ENCODE results near the gene ALDOB.

The ALDOB gene

GRCh38 chr9:101376111-101376848 lies 59.3 kb downstream of the ALDOB start:
- TF ChIP-seq REST (IDR thresholded peaks at IDR 0.05; ENCODE audit: insufficient read depth in 1 of 2, low read depth in 2 of 2, low read length in 2 of 2) (no peak), FOXP2 (optimal IDR thresholded peaks at IDR 0.05; ENCODE audit: borderline replicate concordance, extremely low read depth, extremely low read length, insufficient read depth) (no peak), TAF1 (IDR thresholded peaks at IDR 0.05; ENCODE audit: borderline replicate concordance, insufficient read depth, low read length) (no peak), POLR2AphosphoS5 (IDR thresholded peaks at IDR 0.05; ENCODE audit: low read depth, low read length) (no peak), SIN3A (IDR thresholded peaks at IDR 0.05; ENCODE audit: borderline replicate concordance, insufficient read depth, low read length) (no peak)

DNA sequence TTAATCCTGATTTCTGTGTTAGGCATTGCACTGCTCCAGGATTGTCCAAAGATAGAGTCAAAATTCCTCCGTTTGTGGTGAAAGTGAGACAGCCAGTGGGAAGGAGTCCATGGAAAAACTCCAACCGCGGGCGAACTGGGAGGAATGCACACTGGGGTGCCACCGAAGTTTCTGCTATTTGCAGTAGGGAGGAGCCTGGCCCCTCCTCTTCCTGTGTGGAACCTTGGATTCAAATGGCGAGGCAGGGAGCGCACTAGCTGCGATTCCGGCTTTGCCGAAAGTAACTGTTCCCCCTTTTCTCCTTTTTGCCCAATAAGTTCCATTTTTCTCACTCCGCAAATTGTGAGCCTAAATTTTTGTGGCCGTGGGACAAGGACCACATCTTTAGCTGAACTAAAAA lies 60.0 kb downstream of the ALDOB start:
- TF ChIP-seq FOXP2 (optimal IDR thresholded peaks at IDR 0.05; ENCODE audit: borderline replicate concordance, extremely low read depth, extremely low read length, insufficient read depth), result no peak
- TF ChIP-seq SIN3A (IDR thresholded peaks at IDR 0.05; ENCODE audit: borderline replicate concordance, insufficient read depth, low read length), result no peak
- TF ChIP-seq POLR2AphosphoS5 (IDR thresholded peaks at IDR 0.05; ENCODE audit: low read depth, low read length), result no peak
- no peak for TF ChIP-seq TAF1 (IDR thresholded peaks at IDR 0.05; ENCODE audit: borderline replicate concordance, insufficient read depth, low read length)
- TF ChIP-seq REST (IDR thresholded peaks at IDR 0.05; ENCODE audit: insufficient read depth in 1 of 2, low read depth in 2 of 2, low read length in 2 of 2), result no peak

GRCh38 chr9:101372327-101373118 lies 63.1 kb downstream of the ALDOB start:
- TF ChIP-seq POLR2AphosphoS5 (IDR thresholded peaks at IDR 0.05; ENCODE audit: low read depth, low read length), result no peak
- TF ChIP-seq SIN3A (IDR thresholded peaks at IDR 0.05; ENCODE audit: borderline replicate concordance, insufficient read depth, low read length), result no peak
- TF ChIP-seq FOXP2 (optimal IDR thresholded peaks at IDR 0.05; ENCODE audit: borderline replicate concordance, extremely low read depth, extremely low read length, insufficient read depth), result no peak
- no peak for TF ChIP-seq REST (IDR thresholded peaks at IDR 0.05; ENCODE audit: insufficient read depth in 1 of 2, low read depth in 2 of 2, low read length in 2 of 2)
- TF ChIP-seq TAF1 (IDR thresholded peaks at IDR 0.05; ENCODE audit: borderline replicate concordance, insufficient read depth, low read length), result no peak

DNA sequence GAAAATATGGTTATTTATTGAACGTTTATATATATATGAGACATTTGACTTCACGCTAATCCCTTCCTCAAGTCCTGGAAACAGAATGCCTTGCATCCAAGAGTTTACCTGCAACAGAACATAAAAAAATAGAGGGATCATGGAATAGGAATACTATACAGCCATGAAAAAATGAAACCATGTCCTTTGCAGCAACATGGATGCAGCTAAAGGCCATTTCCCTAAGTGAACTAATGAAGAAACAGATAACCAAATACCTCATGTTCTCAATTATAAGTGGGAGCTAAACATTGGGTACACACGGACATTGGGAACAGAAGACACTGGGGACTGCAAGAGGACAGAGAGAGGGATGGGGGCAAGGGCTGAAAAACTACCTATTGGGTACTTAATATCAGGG lies 63.8 kb downstream of the ALDOB start:
- no peak for TF ChIP-seq TAF1 (IDR thresholded peaks at IDR 0.05; ENCODE audit: borderline replicate concordance, insufficient read depth, low read length)
- TF ChIP-seq SIN3A (IDR thresholded peaks at IDR 0.05; ENCODE audit: borderline replicate concordance, insufficient read depth, low read length), result no peak
- TF ChIP-seq POLR2AphosphoS5 (IDR thresholded peaks at IDR 0.05; ENCODE audit: low read depth, low read length), result no peak
- TF ChIP-seq FOXP2 (optimal IDR thresholded peaks at IDR 0.05; ENCODE audit: borderline replicate concordance, extremely low read depth, extremely low read length, insufficient read depth), result no peak
- no peak for TF ChIP-seq REST (IDR thresholded peaks at IDR 0.05; ENCODE audit: insufficient read depth in 1 of 2, low read depth in 2 of 2, low read length in 2 of 2)
